Nucleus accumbens (tissue), 56 donors: ENCODE data around the gene KLHL11.
"Not testable (repeated sequence)": the region's sequence is repeated elsewhere in the genome, so short reads cannot be mapped to it uniquely, and the experiment has no call there.

ENCODE experiments used
- DNase-seq, 56 donors: peaks; one replicate each; lab custom pipeline; 2025; lab: John Stamatoyannopoulos, UW

KLHL11 gene

GRCh38 chr17:41888332-41888965, 23.2 kb upstream of the KLHL11 start:
- DNase-seq: peak in 2 of 56 donors; percentile 2 to 7

- no peak for DNase-seq
These were observed 20.5 kb upstream of the KLHL11 start for GRCh38 chr17:41885733-41886132.

GRCh38 chr17:41882756-41883155, 17.5 kb upstream of the KLHL11 start:
- DNase-seq: no peak

GRCh38 chr17:41880130-41880529, 14.9 kb upstream of the KLHL11 start:
- DNase-seq: no peak

- DNase-seq: not testable (repeated sequence)
These were observed 9.1 kb upstream of the KLHL11 start for GRCh38 chr17:41874293-41874670.

GRCh38 chr17:41873559-41874292, 8.5 kb upstream of the KLHL11 start:
- DNase-seq: no peak

GRCh38 chr17:41871789-41872188, 6.6 kb upstream of the KLHL11 start:
- DNase-seq: no peak

GRCh38 chr17:41870627-41871026, 5.4 kb upstream of the KLHL11 start:
- no peak for DNase-seq

- DNase-seq: no peak
These were observed 4.9 kb upstream of the KLHL11 start for GRCh38 chr17:41870097-41870496.

GRCh38 chr17:41869426-41869825, 4.2 kb upstream of the KLHL11 start:
- DNase-seq: no peak

- no peak for DNase-seq
These were observed 3.3 kb upstream of the KLHL11 start for GRCh38 chr17:41868568-41868967.

- no peak for DNase-seq
These were observed 322 bp upstream of the KLHL11 start for GRCh38 chr17:41865596-41865893.

- DNase-seq: peak in 5 of 56 donors; percentile 30 to 66 (median 44)
These were observed 756 bp downstream of the KLHL11 start for GRCh38 chr17:41864498-41864835.

GRCh38 chr17:41863074-41863848, 2.0 kb downstream of the KLHL11 start:
- no peak for DNase-seq

GRCh38 chr17:41860254-41860931, 4.8 kb downstream of the KLHL11 start:
- DNase-seq: no peak

GRCh38 chr17:41851382-41851781, 13.8 kb downstream of the KLHL11 start:
- DNase-seq: not testable (repeated sequence)

- DNase-seq: no peak
These were observed 15.8 kb downstream of the KLHL11 start for GRCh38 chr17:41849251-41849990.

- DNase-seq: no peak
These were observed 16.4 kb downstream of the KLHL11 start for GRCh38 chr17:41848788-41849187.

- no peak for DNase-seq
These were observed 20.3 kb downstream of the KLHL11 start for GRCh38 chr17:41844971-41845370.

- not testable (repeated sequence) for DNase-seq
These were observed 24.4 kb downstream of the KLHL11 start for GRCh38 chr17:41840781-41841180.

GRCh38 chr17:41839448-41839847, 25.8 kb downstream of the KLHL11 start:
- not testable (repeated sequence) for DNase-seq
